ENCODE results near the gene TIRAP.

The TIRAP gene

GRCh38 chr11:126322996-126323395, 40.1 kb downstream of the TIRAP start:
- no peak for DNase-seq (ENCODE audit: low read depth in 1 of 2, low spot score in 1 of 2)

GRCh38 chr11:126327281-126328000, 44.5 kb downstream of the TIRAP start:
- no peak for DNase-seq (ENCODE audit: low read depth in 1 of 2, low spot score in 1 of 2)

- no peak for DNase-seq (ENCODE audit: low read depth in 1 of 2, low spot score in 1 of 2)
Measured at GRCh38 chr11:126328001-126328390, 45.1 kb downstream of the TIRAP start.

- DNase-seq (ENCODE audit: low read depth in 1 of 2, low spot score in 1 of 2), result no peak
Measured at GRCh38 chr11:126328444-126328843, 45.6 kb downstream of the TIRAP start.

- DNase-seq (ENCODE audit: low read depth in 1 of 2, low spot score in 1 of 2), result no peak
Measured at GRCh38 chr11:126328938-126329643, 46.2 kb downstream of the TIRAP start.

GRCh38 chr11:126329644-126330211, 46.8 kb downstream of the TIRAP start:
- DNase-seq (ENCODE audit: low read depth in 1 of 2, low spot score in 1 of 2), result no peak

GRCh38 chr11:126331286-126331685, 48.4 kb downstream of the TIRAP start:
- no peak for DNase-seq (ENCODE audit: low read depth in 1 of 2, low spot score in 1 of 2)

GRCh38 chr11:126332221-126332711, 49.4 kb downstream of the TIRAP start:
- DNase-seq (ENCODE audit: low read depth in 1 of 2, low spot score in 1 of 2), result no peak

- DNase-seq (ENCODE audit: low read depth in 1 of 2, low spot score in 1 of 2), result no peak
Measured at GRCh38 chr11:126333142-126333541, 50.2 kb downstream of the TIRAP start.

GRCh38 chr11:126334659-126335462, 52.0 kb downstream of the TIRAP start:
- DNase-seq (ENCODE audit: low read depth in 1 of 2, low spot score in 1 of 2), result no peak

- no peak for DNase-seq (ENCODE audit: low read depth in 1 of 2, low spot score in 1 of 2)
Measured at GRCh38 chr11:126335463-126335760, 52.5 kb downstream of the TIRAP start.

- no peak for DNase-seq (ENCODE audit: low read depth in 1 of 2, low spot score in 1 of 2)
Measured at GRCh38 chr11:126336138-126336541, 53.2 kb downstream of the TIRAP start.

- DNase-seq (ENCODE audit: low read depth in 1 of 2, low spot score in 1 of 2), result no peak
Measured at GRCh38 chr11:126336671-126337101, 53.8 kb downstream of the TIRAP start.

- DNase-seq (ENCODE audit: low read depth in 1 of 2, low spot score in 1 of 2), result no peak
Measured at GRCh38 chr11:126337126-126337473, 54.2 kb downstream of the TIRAP start.

GRCh38 chr11:126337474-126338241, 54.8 kb downstream of the TIRAP start:
- no peak for DNase-seq (ENCODE audit: low read depth in 1 of 2, low spot score in 1 of 2)

GRCh38 chr11:126338346-126339055, 55.6 kb downstream of the TIRAP start:
- no peak for DNase-seq (ENCODE audit: low read depth in 1 of 2, low spot score in 1 of 2)

- no peak for DNase-seq (ENCODE audit: low read depth in 1 of 2, low spot score in 1 of 2)
Measured at GRCh38 chr11:126339073-126339862, 56.4 kb downstream of the TIRAP start.

GRCh38 chr11:126339863-126340434, 57.1 kb downstream of the TIRAP start:
- no peak for DNase-seq (ENCODE audit: low read depth in 1 of 2, low spot score in 1 of 2)

- DNase-seq (ENCODE audit: low read depth in 1 of 2, low spot score in 1 of 2), result no peak
Measured at GRCh38 chr11:126340960-126341606, 58.2 kb downstream of the TIRAP start.
